SW480 (cell line): ENCODE results near the gene INSYN1.

Source experiments
- DNase-seq: peaks from one replicate; pipeline ENCODE4 v3.0.0-alpha.2; 2016; ENCODE audit warnings: low spot score

Gene INSYN1

DNA sequence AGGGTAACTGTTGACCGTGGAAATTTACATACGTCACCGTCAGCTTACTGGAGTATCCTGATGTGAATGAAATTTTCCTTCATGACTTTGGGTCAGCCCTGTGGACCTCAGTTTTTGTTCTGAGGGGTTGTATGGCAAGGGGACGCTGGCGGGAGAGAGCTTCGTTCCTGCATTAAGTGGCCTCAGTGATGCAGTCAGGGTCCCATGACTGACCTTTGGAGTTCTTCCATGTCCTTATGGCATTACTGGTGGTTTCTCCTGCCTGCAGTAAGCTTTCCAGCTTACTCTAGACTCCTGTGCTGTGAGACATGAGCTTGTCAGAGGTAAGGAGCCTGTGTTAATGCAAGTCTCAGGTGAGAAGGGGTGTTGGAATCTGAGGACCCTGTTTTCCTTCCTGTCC, 67.2 kb downstream of the INSYN1 start:
- no peak for DNase-seq
